ENCODE results near the gene GMDS.

GMDS gene

DNA sequence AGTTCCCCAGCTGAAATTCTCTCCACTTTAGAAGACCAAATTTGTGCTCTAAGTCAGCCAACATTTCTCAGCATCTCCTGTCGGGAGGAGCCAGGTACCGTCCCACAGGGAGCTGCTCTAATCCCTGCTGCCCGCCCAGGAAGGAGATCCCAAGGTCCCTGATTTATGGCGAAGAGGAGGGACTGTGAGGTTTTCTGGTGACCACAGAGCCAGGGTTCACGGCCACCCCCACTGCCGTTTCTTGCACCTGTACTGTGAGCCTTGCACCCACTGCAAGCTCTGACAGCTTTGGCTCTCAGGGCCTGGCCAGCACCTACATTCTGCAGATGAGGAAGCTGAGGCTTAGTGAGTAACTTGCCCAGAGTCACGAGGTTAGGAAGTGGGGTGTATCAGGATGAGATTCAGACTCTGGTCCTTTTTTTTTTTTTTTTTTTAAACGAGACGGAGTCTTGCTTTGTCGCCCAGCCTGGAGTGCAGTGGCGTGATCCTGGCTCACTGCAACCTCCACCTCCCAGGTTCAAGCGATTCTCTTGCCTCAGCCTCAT is 600.8 kb downstream of the GMDS start:
- DNase-seq (ENCODE audit: low read depth): no peak

DNA sequence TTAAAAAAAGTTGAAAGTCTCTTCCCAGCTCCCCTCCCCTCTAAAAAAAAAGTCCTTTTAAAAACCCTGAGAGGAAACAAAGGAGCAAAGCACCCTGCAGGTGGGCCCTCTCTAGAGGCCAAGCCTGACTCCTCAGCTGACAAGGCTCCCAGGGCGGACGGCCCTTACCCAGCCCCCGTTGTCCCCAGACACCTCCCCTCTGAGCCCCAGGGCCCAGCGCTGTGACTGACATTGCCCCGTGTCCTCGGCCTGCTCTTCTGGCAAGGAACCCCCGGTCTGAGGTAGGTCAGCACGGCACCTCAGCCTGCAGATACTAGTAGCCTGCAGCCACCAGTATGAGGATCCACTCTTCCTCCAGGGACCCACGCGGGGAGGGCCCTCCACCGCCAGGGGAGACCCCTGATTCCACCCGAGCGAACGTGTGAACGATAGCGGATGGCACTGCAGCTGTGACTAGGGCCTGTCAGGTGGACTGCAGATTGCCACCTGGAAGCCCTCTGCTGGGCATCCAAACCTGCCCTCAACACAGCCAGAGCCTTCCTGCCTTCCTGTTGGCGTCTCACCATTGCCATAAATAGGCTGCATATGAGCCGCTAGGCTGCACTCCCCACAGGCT is 601.5 kb downstream of the GMDS start:
- no peak for DNase-seq (ENCODE audit: low read depth)

DNA sequence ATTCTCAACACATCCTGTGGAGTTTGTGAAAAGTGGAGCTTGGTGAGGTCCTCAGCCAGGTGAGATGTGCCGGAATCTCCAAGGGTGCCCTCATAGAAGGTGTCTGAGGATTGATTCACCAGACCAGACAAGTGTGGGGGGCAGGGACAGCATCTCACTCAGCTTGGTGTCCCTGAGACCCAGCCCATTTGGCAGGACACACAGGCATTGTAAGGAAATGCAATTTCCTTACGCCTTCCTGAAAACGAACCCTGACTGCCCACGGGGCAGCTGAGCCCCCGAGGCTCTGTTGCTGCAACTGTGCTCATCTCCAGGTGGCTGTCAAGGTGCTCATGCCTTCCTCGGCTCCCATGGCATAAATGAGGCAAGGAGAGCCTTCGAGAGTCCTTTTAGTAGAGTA is 602.3 kb downstream of the GMDS start:
- DNase-seq (ENCODE audit: low read depth): no peak

DNA sequence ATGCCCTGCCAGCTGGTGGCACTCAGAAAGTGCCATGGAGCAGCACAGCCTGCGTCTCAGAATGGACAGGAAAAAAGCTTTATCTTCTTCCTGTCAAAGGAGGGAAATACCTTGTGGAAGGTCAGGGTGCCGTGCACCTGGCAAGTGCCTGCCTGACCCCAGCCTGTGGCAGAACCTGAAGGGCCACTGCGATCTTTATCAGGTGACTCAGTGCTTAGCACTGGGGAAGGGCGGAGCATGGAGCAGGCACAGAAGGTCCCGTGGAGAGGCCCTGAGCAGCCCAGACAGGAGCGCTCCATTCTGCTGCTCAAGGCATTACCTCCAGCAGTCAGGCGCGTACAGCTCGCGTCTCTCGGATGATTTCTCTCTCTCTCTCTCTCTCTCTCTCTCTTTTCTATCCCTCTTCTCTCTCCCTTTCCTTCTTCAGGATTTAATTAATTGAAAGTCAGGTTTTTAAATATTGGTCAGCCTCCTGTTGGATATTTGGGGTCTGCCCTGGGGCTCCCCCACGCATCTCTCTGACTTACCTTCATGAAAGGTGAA is 604.0 kb downstream of the GMDS start:
- DNase-seq (ENCODE audit: low read depth): no peak

DNA sequence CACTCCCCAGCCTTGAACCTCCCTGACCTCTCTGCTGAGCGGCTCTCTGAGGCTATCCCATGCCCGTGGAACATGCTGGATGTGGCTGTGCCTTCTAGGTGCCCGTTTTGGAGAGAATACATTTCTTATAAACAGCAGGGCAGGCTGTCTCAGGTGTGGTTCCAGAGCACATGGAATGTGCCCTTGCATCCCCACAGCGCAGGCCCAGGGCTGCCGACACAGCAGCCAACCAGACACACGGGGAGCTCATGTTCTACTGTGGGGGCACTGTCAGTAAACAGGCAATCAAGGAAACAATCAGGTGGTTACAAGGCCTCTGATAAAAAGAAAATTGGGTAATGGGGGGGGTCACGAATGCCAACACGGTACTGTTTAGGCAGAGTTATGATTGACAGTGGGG is 604.9 kb downstream of the GMDS start:
- DNase-seq (ENCODE audit: low read depth): no peak

DNA sequence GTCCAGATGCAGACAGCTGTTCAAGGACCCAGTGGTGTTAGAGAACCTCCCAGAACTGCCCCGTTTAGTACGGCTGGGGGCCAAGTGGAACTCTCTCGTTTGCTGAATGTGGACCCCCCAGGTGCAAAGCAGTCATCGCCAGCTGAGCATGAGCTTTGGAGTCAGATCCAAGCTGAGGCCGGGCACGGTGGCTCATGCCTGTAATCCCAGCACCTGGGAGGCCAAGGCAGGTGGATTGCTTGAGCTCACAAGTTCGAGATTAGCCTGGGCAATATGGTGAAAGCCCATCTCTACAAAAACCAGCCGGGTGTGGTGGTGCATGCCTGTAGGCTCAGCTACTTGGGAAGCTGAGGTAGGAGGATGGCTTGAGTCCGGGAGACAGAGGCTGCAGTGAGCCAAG is 606.0 kb downstream of the GMDS start:
- no peak for DNase-seq (ENCODE audit: low read depth)

DNA sequence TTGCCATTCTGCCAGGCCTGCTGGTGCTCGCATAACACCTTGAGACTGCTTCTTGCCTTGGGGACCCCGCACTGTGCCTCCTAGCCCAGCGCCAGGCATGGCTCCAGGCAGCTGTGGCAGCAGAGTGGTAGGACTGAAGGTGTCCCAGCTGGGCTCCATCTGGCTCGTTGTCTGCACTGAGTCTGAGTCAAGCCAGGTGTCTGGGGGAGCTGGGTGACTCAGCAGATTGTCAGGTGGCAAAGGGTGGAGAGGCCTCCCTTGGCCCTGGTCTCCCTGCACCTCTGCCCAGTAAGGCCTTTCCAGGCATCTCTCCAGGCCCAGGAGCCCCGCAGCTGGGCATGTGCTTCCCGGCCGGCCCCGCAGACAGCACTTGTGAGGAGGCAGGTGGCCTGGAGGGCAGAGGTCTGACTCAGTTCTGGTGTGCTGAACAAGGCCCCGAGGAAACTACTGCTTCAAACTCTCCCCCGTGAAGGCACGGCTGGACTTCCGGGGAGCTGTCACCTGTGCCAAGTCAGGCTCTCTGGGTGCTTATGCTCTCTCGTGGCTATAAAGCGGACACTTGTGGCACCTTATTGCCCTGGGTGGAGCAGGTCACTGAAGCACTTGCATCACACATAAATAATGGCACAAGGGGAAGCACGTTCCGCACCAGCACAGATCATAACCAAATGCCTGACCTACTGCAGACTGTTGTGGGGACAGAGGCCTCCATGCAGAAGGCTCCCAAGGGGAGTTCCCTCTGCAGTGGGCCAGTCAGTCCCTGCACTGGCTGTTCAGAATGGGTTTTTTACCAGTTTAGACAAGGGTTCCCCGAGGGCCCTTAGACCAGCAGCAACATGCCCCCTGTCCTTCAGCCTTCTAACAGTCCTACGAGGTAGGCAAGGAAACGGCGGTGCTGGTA is 608.2 kb downstream of the GMDS start:
- no peak for DNase-seq (ENCODE audit: low read depth)

DNA sequence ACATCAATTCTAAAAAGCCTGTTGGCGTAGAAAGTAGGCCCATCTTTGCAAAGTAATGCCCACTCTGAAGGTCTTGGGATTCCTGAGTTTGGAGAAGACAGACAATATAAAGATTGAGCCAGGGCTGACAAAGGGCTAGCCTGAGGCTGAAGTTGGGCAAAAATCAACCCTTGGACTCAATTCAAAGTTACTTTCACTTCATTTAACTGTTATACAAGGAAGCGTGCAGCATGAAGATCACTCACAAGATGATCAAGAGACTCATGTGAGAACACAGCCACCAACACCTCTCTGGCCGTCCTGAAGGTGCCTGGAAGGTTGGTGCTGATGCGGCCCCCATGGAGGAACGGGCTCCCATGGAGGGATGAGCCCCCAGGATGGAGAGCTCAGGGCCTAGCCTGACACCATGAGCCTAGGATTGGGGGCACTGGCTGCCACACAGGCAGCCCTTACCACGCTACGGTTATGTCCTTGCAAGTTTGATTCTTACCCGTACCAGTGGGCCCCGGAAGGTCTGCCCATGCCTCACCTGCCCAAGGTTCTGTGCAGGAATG is 609.1 kb downstream of the GMDS start:
- DNase-seq (ENCODE audit: low read depth): no peak

DNA sequence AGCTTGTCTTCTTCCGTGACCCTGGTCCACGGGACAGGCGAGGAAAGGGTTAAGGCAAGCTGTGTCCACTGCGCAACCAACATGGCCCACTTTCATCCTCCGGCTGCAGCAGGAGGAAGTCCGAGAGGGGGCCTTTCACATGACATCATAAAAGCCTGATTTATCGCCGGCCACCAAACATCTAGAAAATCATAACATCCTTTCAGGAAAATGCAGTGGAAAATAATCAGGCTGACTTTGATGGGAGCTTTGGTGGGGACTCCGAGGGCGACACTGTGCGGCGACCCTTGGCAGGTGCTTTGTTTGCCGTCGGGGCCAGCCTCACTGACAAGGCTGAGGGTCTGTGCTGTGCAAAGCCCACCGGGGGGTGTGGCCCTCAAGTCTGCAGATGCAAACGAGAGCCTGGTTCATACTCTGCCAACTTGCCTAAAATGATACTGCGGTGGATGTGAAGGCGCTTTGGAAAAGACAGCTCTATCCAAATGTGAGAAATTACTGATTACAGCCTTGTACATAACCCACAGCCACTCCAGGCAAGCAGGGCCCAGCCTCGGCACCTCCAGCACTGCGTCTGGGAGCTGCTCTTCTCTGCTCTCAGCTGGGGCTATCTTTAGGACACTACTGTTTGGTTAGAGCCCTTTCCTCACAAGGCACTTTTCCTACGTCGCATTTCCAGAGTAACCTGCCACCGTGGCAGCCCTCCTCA is 609.9 kb downstream of the GMDS start:
- DNase-seq (ENCODE audit: low read depth): no peak

DNA sequence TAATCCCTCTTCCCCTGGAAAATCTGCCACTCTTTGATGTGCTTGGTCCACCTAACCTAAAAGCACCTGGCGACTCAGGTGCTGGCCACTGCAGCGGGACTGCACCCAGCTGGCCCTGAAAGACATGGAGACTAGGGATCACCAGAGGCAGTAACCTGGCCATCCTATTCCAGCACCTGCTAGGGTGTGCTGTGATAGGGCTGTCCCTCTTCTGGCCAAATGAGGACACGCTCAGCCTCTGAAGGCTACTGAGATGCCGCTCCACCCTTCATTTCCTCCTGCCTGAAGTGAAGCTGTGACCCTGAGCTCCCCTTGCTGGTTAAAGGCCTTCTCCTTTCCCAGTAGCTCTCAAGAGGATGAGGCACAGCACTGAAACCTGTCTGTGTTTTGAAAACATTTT is 611.3 kb downstream of the GMDS start:
- no peak for DNase-seq (ENCODE audit: low read depth)

DNA sequence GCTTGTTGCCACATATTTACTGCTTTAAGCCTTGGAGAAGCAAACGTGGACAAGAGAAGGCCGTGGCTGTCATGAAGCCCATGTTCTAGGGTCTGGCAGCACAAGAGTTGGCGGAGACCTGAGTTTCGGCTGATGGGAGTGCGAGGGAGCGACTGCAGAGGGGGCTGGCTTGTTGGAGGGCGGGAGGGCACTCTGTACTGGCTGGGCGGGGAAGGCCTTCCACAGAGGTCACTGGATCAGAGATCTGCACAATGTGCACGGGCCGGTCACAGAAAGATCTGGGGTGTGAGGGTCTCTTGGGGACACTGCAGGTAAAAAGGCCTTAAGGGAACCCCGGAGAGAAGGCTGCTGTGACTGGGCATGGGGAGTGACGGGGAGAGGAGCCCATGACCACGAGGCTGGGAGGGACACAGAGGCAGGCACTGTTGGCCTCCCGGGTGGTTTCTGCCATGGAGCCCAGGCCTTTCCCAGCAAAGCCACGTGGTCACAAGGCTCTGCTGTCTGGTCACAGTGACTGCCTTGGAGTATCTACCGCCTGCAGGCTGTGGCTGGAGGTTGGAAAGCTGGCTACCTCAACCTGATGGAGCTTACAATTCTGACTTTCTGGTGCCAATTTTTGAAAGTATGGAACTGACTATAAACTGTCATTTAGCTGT is 611.9 kb downstream of the GMDS start:
- DNase-seq (ENCODE audit: low read depth): no peak

DNA sequence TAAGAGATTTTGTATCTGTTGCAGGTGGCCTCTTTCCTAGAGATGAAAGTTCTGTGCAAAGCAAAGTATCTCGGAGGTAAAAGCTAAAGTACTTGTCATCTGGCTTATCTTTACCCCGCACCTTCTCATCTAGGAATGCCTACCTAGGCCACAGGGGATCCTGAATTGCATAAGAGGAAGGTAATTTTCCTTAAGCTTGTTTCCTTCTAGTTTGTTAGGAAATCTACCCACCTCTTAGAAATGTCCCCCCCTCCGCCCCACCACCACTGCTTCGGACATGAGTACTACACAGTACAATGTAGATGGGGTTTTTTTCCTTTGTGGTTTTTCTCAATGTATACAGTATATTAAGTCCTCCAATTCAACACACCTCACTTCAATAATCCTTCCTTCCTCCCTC is 614.2 kb downstream of the GMDS start:
- no peak for DNase-seq (ENCODE audit: low read depth)

DNA sequence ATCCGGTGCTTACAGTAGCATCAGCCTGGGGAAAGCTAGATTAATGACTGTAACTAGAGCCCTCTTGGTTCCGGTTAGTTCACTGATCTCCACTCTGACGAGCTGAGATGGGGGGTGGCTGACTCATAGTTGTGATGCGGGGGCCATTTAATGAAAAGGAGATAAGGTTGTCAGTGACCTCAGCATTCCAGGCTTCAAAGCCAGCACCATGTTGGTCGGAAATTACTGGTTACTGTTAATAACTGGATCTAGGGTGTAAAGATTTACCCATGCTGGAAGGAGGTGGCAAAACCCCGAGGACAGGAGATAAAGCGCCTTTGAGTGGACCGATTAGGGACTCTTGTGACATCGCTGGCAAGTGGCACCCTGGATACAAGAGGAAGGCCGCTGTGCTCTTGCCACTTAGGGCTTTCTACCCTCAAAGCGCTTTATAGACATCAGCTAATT is 614.6 kb downstream of the GMDS start:
- DNase-seq (ENCODE audit: low read depth): no peak

DNA sequence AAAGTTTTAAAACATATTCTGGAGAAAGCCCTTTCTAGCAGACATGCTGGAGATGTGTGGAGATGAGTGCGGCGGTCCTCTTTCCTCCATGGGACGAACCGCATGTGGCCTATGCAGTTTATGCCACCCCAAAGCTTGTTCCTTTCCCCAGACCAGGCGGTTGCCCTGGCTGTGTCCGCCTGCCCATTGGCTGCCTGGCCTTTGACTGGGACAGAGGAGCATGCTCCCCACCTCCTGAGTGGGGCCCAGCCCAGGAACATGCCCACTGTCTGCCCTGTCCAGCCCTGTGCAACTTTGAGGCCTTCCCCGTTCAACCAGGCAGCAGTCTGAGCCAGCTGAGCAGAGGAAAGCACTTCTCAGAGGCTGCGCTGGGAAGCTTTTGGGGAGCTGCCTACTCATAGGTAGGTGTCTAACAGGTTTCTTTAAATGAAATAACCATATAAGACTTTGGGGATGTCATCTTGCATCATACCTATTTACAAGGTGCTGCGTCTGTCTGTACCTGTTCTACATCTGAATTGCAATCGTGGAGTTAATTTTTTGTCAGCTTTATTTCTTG is 615.1 kb downstream of the GMDS start:
- no peak for DNase-seq (ENCODE audit: low read depth)

DNA sequence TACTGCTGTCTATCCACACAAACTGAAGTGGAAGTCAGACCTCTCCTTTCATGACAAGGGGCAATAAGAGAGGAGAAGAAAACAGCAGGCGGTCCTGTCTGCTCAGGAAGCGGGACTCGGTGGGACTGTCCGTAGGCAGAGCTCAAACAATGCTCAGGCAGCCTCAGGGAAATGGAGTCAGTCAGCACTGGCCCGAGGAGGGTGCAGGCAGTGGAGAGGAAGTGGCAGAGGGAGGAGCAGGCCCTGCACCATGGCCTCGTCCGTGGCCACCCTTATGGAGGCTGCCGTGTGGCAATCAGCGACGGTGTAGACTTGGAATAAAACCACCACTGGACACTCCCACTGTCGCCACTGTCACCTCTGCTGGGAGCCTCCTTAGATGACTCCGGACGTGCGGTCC is 616.1 kb downstream of the GMDS start:
- no peak for DNase-seq (ENCODE audit: low read depth)

DNA sequence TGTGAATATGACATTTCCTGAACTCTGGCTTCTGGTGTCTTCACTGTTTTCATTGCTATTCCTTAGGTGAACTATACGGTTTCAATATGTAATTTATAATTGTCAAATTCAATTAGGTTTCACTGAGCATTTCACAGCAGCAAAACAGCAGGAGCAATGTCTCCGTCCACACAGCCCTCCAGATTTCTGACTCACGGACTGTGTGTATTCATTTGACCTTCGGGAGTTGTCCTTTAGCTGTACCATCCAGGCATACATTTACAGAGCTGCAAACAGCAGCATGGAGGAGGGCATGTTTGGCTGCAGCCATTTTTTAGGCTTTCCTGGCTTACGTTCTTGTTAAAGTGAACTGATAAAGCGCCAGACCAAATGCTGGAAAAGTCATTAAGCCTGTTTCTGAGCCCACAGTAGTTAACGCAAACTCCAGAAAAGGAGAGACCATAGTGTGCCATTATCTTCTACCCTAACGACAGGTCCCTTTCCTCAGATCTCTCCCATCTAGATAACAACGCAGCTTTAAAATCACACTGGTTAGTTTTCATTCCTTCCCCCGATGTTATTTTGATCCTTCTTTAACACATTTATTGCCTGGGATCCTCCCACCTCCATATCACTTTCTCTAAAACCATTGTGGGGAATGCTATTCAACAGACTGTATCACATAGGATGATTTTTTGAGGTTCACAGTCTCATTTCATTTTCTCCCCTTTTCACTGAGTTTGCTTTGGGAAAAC is 617.4 kb downstream of the GMDS start:
- no peak for DNase-seq (ENCODE audit: low read depth)

DNA sequence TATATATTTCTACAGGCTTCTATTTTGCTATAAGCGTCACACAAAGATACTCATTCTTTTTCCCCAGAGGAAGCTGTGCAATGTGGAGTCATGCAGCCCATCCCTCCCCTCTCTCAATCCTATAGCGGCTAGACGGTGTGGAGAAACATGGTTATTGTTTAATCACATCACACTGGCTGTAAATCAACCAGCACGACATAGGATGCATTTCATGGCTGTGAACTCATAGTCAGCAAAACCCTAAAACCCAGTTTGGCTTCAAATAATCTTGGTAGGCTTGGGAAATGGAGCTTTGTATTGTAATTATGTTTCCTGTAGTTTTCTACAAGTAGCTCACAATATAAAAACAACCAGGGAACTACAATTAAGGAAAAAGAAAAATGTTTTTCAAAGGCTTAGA is 618.9 kb downstream of the GMDS start:
- DNase-seq (ENCODE audit: low read depth): no peak

DNA sequence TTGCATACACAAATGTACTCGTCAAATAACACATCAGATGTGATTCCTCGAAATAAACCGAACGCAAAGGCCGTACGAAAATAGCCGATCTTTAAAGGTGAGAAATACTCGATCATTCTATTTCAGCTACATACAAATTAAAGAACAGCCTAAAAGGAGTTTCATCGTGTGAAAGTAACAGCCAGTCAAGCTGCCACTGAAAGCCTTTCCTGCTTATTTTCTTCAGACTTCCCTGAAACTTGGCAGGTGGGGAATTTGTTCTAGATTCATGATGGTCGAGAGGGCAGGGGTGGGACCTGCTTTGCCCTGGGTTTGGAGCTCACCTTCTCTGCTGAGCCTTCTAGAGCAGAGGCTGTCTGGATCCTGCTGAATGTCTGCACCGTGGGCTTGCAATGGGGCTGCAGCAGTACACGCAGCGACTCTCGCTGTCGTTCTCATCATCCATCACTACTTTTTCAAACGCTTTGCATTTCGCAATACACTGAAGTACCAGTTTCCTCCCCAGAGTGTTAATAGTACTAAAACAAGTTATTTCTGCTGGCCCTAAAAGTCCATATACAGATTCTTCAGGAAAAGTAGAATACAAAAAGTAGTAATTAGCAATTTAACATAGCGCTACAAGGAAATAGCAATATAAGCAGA is 619.5 kb downstream of the GMDS start:
- no peak for DNase-seq (ENCODE audit: low read depth)

DNA sequence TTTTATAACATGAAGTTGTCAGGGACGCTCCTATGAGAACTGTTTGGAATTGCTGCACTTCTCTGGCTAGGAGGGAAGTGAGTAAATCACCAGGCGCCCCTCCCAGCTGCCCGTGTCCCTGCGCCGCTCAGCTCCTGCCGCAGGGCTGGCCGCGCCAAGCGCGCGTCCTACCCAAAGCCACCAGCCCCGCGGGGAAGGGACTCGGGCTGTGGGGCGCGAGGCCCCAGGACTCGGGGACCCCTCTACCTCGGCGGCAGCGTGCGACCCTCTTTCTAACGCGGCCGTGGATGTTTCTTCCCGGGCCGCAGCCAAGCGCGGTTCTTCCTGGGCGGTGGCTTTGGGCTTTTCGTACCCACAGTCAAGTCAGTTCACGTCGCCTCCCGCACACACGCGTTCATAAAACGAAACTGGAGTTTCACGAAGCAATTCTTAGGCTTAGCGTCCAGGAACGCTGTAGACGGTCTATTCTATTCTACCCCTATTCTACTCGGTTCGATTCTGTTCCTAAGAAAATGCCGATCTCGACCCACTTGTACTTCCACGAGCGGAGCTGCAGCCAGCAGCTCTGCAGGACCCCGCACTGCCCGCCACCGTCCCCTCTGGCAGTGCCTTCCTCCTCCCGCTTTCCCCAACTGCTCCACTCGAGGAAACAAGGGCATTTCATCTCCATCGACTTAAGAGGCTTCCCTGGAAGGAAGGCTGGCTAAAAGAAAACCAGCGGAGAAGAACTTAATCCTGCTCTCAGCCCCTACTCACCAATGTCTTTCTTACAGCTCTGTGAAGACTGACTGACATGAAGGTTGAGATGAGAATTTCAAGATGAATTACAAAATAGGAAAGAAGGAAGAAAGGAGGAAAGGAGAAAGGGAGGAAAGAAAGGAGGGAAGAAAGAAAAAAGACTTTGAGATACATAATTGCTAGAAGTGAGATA is 620.3 kb downstream of the GMDS start:
- no peak for DNase-seq (ENCODE audit: low read depth)
